IPS-15b (cell line): ENCODE measurements around the gene C5AR2.
"Not testable (repeated sequence)": the region's sequence is repeated elsewhere in the genome, so short reads cannot be mapped to it uniquely, and the experiment has no call there.

ENCODE experiments used
- H3K27me3 ChIP-seq: one replicate; pipeline ENCODE4 v1.6.1; 2013; ENCODE audit warnings: low read length; ENCODE audit not compliant: control insufficient read depth, insufficient read depth
- H3K36me3 ChIP-seq: one replicate; pipeline ENCODE4 v1.6.1; 2013; ENCODE audit warnings: low read length; ENCODE audit not compliant: control insufficient read depth, insufficient read depth
- H3K4me1 ChIP-seq: one replicate; pipeline ENCODE4 v1.6.1; 2013; ENCODE audit warnings: mild to moderate bottlenecking, low read length; ENCODE audit not compliant: control insufficient read depth, insufficient read depth
- H3K4me3 ChIP-seq: one replicate; pipeline ENCODE4 v1.5.1; 2013; ENCODE audit warnings: low read depth, low read length
- H3K9ac ChIP-seq: one replicate; pipeline ENCODE4 v1.6.1; 2013; ENCODE audit warnings: low read depth, mild to moderate bottlenecking, low read length
- H3K9me3 ChIP-seq: one replicate; pipeline ENCODE4 v1.6.1; 2013; ENCODE audit warnings: mild to moderate bottlenecking, low read length; ENCODE audit not compliant: control insufficient read depth, insufficient read depth

C5AR2 gene

GRCh38 chr19:47330466-47330869 is 1.5 kb upstream of the C5AR2 start:
- H3K36me3 ChIP-seq, result no peaks in the 10 kb centered on the region
- H3K9ac ChIP-seq, result no peak overlapping the region
- H3K9me3 ChIP-seq, result no peaks in the 10 kb centered on the region
- no peaks in the 10 kb centered on the region for H3K27me3 ChIP-seq
- H3K4me3 ChIP-seq, result no peak overlapping the region
- no peaks in the 10 kb centered on the region for H3K4me1 ChIP-seq

GRCh38 chr19:47331490-47331889 is 485 bp upstream of the C5AR2 start:
- H3K9ac ChIP-seq, result no peak overlapping the region
- no peaks in the 10 kb centered on the region for H3K36me3 ChIP-seq
- no peaks in the 10 kb centered on the region for H3K27me3 ChIP-seq
- H3K4me1 ChIP-seq, result no peaks in the 10 kb centered on the region
- no peak overlapping the region for H3K4me3 ChIP-seq
- H3K9me3 ChIP-seq, result no peaks in the 10 kb centered on the region

DNA sequence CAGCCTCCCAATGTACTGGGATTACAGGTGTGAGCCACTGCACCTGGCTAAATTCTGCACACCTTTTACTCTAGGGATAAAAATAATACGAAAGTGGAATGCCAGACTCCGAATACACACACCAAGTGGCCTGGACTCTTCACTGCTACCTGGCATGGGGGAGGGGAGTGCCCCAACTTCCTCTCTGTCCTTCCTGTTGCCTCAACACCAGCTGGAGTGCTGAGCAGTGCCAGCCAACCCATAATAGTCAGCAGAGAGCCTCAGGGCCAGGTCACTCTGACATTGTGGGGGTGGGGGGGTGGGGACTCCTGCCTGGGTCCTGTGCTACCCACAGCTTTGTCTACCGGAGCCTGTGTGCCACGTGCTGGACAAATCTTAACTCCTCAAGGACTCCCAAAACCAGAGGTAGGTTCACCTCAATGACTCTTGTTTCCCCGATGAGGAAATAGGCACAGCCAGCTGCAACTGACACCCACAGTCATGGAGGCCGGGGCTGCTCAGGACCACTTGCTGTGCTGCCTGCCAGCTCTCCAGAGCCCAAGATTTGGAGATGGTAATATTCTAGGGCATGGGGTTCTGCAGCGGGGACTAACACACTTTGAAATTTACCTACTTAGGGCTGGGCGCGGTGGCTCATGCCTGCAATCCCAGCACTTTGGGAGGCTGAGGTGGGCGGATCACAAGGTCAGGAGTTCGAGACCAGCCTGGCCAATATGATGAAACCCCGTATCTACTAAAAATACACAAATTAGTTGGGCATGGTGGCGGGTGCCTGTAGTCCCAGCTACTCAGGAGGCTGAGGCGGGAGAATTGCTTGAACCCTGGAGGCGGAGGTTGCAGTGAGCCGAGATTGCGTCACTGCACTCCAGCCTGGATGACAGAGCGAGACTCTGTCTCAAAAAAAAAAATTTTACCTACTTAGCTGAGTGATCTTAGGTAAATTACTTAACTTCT is 5.1 kb downstream of the C5AR2 start:
- not testable (repeated sequence) for H3K27me3 ChIP-seq, H3K4me3 ChIP-seq, H3K9ac ChIP-seq, H3K36me3 ChIP-seq, H3K4me1 ChIP-seq, H3K9me3 ChIP-seq

DNA sequence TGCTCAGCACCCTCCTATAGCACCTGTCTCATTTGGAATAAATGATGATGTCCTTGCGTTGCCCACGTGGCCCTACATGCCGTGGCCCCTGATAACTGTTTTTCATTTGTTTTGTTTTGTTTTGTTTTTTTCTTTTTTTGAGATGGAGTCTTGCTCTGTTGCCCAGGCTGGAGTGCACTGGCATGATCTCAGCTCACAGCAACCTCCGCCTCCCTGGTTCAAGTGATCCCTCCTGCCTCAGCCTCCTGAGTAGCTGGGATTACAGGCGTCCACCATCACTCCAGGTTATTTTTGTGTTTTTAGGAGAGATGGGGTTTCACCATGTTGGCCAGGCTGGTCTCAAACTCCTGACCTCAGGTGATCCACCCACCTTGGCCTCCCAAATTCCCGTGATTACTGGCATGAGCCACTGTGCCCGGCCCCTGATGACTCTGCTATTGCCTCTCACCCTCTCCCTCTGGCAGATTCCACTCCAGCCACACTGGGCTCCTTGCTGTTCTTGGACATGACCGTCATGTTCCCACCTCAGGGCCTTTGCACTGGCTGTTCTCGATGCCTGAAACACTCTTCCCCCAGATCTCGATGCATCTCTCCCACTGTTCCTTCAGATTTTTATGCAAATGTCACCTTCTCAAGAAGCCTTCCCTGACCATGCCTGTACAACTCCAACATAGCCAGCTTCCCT is 7.4 kb downstream of the C5AR2 start:
- Histone ChIP-seq H3K9ac (no peak overlapping the region), H3K4me3 (no peak overlapping the region), H3K9me3 (no peaks in the 10 kb centered on the region), H3K4me1 (no peaks in the 10 kb centered on the region), H3K36me3 (no peaks in the 10 kb centered on the region), H3K27me3 (no peaks in the 10 kb centered on the region)

DNA sequence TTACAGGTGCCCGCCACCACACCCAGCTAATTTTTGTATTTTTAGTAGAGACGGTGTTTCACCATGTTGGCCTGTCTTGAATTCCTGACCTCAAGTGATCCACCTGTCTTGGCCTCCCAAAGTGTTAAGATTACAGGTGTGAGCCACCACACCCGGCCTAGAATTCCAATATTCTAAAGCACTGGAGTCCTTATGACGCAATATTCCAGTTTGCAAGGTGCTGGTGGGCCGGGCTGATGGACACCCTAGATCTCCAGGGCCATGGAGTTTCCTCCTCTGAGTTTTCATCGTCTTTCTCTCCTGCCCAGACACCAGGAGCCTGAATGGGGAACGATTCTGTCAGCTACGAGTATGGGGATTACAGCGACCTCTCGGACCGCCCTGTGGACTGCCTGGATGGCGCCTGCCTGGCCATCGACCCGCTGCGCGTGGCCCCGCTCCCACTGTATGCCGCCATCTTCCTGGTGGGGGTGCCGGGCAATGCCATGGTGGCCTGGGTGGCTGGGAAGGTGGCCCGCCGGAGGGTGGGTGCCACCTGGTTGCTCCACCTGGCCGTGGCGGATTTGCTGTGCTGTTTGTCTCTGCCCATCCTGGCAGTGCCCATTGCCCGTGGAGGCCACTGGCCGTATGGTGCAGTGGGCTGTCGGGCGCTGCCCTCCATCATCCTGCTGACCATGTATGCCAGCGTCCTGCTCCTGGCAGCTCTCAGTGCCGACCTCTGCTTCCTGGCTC is 8.7 kb downstream of the C5AR2 start:
- Histone ChIP-seq H3K27me3 (no peaks in the 10 kb centered on the region), H3K4me3 (no peak overlapping the region), H3K9ac (no peak overlapping the region), H3K36me3 (no peaks in the 10 kb centered on the region), H3K4me1 (no peaks in the 10 kb centered on the region), H3K9me3 (no peaks in the 10 kb centered on the region)

DNA sequence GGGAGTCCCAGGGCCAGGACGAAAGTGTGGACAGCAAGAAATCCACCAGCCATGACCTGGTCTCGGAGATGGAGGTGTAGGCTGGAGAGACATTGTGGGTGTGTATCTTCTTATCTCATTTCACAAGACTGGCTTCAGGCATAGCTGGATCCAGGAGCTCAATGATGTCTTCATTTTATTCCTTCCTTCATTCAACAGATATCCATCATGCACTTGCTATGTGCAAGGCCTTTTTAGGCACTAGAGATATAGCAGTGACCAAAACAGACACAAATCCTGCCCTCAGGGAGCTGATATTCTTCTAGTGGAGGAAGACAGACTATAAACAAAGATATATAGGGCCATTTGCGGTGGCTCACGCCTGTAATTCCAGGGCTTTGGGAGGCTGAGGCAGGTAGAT is 9.8 kb downstream of the C5AR2 start:
- H3K36me3 ChIP-seq, result no peaks in the 10 kb centered on the region

GRCh38 chr19:47343194-47343802 is 11.3 kb downstream of the C5AR2 start:
- H3K4me1 ChIP-seq, result no peaks in the 10 kb centered on the region
- H3K27me3 ChIP-seq, result no peaks in the 10 kb centered on the region

More for the DNA sequence above, 9.8 kb downstream of the C5AR2 start:
- Histone ChIP-seq H3K9me3 (no peaks in the 10 kb centered on the region), H3K27me3 (no peaks in the 10 kb centered on the region), H3K4me3 (no peak overlapping the region), H3K9ac (no peak overlapping the region), H3K4me1 (no peaks in the 10 kb centered on the region)

DNA sequence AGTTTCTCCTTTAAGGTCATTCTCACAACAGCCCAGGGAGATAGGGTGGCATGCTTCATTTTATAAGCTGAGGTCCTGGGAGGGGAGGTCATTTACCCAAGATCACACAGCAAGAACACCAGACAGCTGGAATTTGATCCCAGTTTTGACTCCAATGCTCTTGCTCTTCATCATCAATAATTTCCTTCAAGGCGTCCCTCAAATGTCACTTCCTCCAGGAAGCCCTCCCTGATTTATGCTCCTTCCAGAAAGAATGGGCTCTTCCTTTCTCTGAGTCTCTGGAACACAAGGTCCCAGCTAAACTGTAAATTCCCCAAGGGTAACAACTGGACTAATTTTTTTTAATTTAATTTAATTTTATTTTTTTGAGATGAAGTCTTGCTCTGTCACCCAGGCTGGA is 12.4 kb downstream of the C5AR2 start:
- no peak overlapping the region for H3K9ac ChIP-seq
- H3K36me3 ChIP-seq, result no peaks in the 10 kb centered on the region
- no peaks in the 10 kb centered on the region for H3K27me3 ChIP-seq
- H3K9me3 ChIP-seq, result no peaks in the 10 kb centered on the region
- H3K4me1 ChIP-seq, result peaks cover 2% of the 10 kb centered on the region
- H3K4me3 ChIP-seq, result no peak overlapping the region

More at GRCh38 chr19:47343194-47343802, 11.3 kb downstream of the C5AR2 start:
- Histone ChIP-seq H3K9me3 (no peaks in the 10 kb centered on the region), H3K4me3 (no peak overlapping the region), H3K9ac (no peak overlapping the region), H3K36me3 (no peaks in the 10 kb centered on the region)

DNA sequence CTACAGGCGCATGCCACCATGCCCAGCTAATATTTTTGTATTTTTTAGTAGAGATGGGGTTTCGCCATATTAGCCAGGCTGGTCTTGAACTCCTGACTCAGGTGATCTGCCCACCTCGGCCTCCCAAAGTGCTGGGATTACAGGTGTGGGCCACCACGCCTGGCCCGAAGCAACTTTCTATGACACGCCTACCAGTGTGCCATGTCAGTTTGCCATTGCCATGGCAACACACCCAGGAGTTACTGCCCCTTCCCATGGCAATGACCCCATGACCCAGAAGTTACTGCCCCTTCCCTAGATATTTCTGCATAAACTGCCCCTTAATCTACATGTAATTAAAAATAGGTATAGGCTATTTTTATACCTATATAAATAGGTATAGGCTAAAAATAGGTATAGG is 14.0 kb downstream of the C5AR2 start:
- not testable (repeated sequence) for H3K9ac ChIP-seq, H3K9me3 ChIP-seq, H3K4me3 ChIP-seq

GRCh38 chr19:47348819-47349795 is 17.1 kb downstream of the C5AR2 start, which contains the start of gene DHX34:
Gene DHX34 (plus strand): TSS chr19:47349315. CDS start chr19:47353031, 3,716 bp downstream.
- H3K36me3 ChIP-seq, result peaks cover 14% of the 10 kb centered on the region
- peaks cover 7% of the 10 kb centered on the region for H3K4me1 ChIP-seq
- no peaks in the 10 kb centered on the region for H3K27me3 ChIP-seq
- peak within 1 kb of the TSS; percentile 86 for H3K4me3 ChIP-seq
- peak within 1 kb of the TSS; percentile 72 for H3K9ac ChIP-seq
- H3K9me3 ChIP-seq, result no peaks in the 10 kb centered on the region

More for the DNA sequence above, 14.0 kb downstream of the C5AR2 start:
- not testable (repeated sequence) for H3K27me3 ChIP-seq, H3K4me1 ChIP-seq, H3K36me3 ChIP-seq
